HUES64 (cell line): ENCODE measurements around the gene MYO6.

ENCODE experiments used
- H3K27ac ChIP-seq: 2 replicates; pipeline ENCODE4 v1.7.0; 2013; ENCODE audit warnings: low read depth, low read length, inconsistent platforms
- H3K27me3 ChIP-seq: 2 replicates; pipeline ENCODE4 v1.6.1; 2013; ENCODE audit warnings: mild to moderate bottlenecking, low read length; ENCODE audit not compliant: insufficient read depth
- H3K36me3 ChIP-seq: 2 replicates; pipeline ENCODE4 v1.6.1; 2013; ENCODE audit warnings: mild to moderate bottlenecking, low read length; ENCODE audit not compliant: insufficient read depth
- H3K4me1 ChIP-seq: 2 replicates; pipeline ENCODE4 v1.6.1; 2013; ENCODE audit warnings: mild to moderate bottlenecking, low read length, moderate library complexity; ENCODE audit not compliant: insufficient read depth
- H3K4me3 ChIP-seq: 2 replicates; pipeline ENCODE4 v1.5.1; 2013; ENCODE audit warnings: mild to moderate bottlenecking, low read length, moderate library complexity
- H3K9ac ChIP-seq: 2 replicates; pipeline ENCODE4 v1.6.1; 2013; ENCODE audit warnings: mild to moderate bottlenecking, low read depth, low read length
- H3K9me3 ChIP-seq: 2 replicates; pipeline ENCODE4 v1.6.1; 2013; ENCODE audit warnings: low read depth, low read length; ENCODE audit not compliant: insufficient read depth
- WGBS: fragments of 150-250, 120-280 bp; methylation state at CpG from one replicate; pipeline ENCODE4 v1.1.7; 2013; ENCODE audit warnings: missing lambda C conversion rate; 5-methylcytosine and 5-hydroxymethylcytosine counted together

Gene MYO6

DNA sequence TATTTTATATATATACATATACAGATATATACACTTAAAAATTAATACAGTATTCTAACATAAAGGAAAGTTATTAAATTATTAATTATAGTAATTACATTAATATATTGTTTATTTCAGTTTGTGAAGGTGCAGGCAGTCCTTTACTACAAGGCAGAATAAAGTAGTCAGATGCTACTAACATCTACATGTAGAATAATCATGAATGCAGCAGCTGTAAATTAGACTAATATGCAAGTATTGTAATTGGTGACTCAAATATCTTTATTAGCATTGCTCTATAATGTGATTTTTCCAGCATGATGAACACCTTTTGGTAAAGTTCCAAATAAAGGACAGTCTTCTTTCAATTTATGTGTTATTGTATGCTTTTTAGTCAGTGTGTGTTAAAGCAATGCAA, 17.3 kb downstream of the MYO6 start:
- Histone ChIP-seq H3K4me3 (no peak overlapping the region), H3K4me1 (peaks cover 2% of the 10 kb centered on the region; the same call in 1 of the 2 replicates), H3K9ac (no peak overlapping the region), H3K9me3 (no peaks in the 10 kb centered on the region), H3K27ac (no peak overlapping the region), H3K36me3 (peaks cover 3% of the 10 kb centered on the region; the same call in 1 of the 2 replicates), H3K27me3 (no peaks in the 10 kb centered on the region)

DNA sequence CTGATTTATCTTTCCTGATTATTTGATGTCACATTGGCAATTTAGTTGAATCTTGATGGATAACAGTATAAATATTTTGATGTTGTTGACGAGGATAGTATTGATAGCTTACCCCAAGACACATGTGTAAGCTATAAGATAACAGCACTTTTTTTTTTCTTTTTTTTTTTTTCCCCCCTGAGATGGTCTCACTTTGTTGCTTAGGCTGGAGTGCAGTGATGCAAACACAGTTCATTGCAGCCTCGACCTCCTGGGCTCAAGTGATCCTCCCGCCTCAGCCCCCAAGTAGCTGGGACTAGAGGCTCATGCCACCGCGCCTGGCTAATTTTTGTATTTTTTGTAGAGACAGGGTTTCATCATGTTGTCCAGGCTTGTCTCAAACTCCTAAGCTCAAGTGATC, 21.8 kb downstream of the MYO6 start:
- 94% methylated on average over 4 of the region's 5 CpGs for WGBS

DNA sequence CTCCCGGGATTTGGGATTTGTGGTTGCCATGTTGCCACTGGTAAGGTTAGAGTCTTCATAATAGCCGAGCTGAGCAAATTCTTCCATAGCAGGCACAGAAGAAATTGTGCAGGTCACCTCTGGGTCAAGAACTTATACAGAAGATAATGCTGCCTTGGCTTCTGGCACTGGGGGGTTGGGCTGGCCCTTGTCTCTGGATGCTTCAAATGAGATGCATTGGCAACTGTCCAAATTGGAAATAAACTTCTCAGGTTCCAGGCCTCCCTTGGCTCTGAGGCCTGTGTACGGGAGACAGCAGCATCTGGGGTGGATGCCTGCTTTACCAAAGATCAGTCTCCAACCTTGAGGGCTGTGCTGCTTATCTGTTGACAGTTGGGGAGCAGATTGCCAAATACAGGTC, 26.2 kb downstream of the MYO6 start:
- H3K9ac ChIP-seq, result no peak overlapping the region
- H3K4me1 ChIP-seq, result no peaks in the 10 kb centered on the region
- 94% methylated on average over 3 of the region's 3 CpGs for WGBS
- no peak overlapping the region for H3K4me3 ChIP-seq
- H3K27me3 ChIP-seq, result no peaks in the 10 kb centered on the region
- H3K36me3 ChIP-seq, result no peaks in the 10 kb centered on the region
- H3K27ac ChIP-seq, result no peak overlapping the region
- no peaks in the 10 kb centered on the region for H3K9me3 ChIP-seq

More for the DNA sequence above, 21.8 kb downstream of the MYO6 start:
- no peak overlapping the region for H3K9ac ChIP-seq
- no peaks in the 10 kb centered on the region for H3K27me3 ChIP-seq
- H3K4me1 ChIP-seq, result no peaks in the 10 kb centered on the region
- no peak overlapping the region for H3K4me3 ChIP-seq
- H3K36me3 ChIP-seq, result no peaks in the 10 kb centered on the region
- no peak overlapping the region for H3K27ac ChIP-seq
- H3K9me3 ChIP-seq, result no peaks in the 10 kb centered on the region

DNA sequence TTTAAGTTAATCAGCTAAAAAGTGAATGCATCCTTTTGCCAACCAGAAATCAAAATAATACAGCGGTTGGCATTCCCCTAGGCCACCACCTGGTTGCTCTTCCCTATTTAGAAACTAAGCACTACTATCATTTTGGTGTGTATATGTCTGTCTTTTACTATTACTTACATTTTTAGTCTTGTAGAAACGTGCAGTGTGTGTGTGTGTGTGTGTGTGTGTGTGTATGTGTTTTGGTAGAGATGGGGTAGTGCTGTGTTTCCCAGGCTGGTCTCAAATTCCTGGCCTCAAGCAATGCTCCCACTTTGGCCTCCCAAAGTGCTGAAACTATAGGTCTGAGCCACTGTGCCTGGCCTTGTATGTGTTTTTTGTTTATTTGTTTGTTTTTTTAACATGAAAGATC, 27.4 kb downstream of the MYO6 start:
- Histone ChIP-seq H3K4me1 (no peaks in the 10 kb centered on the region), H3K36me3 (no peaks in the 10 kb centered on the region), H3K4me3 (no peak overlapping the region), H3K27me3 (no peaks in the 10 kb centered on the region), H3K27ac (no peak overlapping the region), H3K9ac (no peak overlapping the region), H3K9me3 (no peaks in the 10 kb centered on the region)
- WGBS, result 78% methylated on average over 1 of the region's 2 CpGs

DNA sequence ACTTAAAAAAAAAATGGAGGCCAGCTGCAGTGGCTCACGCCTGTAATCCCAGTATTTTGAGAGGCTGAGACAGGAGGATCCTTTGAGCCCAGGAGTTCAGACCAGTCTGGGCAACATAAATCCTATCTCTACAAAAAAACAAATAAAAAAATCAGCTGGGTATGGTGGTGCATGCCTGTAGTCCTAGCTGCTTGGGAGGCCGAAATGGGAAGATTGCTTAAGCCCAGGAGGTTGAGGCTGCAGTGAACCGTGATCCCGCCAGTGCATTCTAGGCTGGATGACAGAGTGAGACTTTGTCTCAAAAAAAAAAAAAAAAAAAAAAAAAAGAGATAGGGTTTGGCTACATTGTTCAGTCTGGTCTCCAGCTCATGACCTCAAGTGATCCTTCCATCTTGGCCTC, 29.7 kb downstream of the MYO6 start:
- Histone ChIP-seq H3K27ac (no peak overlapping the region), H3K4me1 (no peaks in the 10 kb centered on the region), H3K36me3 (no peaks in the 10 kb centered on the region), H3K9ac (no peak overlapping the region), H3K27me3 (no peaks in the 10 kb centered on the region), H3K4me3 (no peak overlapping the region), H3K9me3 (no peaks in the 10 kb centered on the region)
- WGBS, result 96% methylated on average over 4 of the region's 4 CpGs

DNA sequence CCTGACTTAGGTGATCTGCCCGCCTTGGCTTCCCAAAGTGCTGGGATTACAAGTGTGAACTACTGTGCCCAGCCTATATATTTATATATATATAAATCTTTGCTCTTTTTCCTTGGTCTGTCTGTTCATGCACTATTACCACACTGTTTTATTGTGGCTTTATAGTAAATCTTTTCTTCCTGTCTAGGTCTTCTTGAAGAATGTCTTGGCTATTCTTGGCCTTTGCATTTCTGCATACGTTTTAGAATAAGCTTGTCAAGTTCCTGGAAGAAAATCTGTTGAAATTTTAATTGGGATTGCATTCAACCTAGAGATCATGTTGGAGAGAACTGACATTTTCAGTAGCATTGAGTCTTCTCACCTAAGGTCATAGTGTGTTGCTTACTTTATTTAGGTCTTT, 37.1 kb downstream of the MYO6 start:
- Histone ChIP-seq H3K9me3 (no peaks in the 10 kb centered on the region), H3K4me3 (no peak overlapping the region), H3K27me3 (no peaks in the 10 kb centered on the region), H3K4me1 (no peaks in the 10 kb centered on the region), H3K27ac (no peak overlapping the region), H3K9ac (no peak overlapping the region), H3K36me3 (no peaks in the 10 kb centered on the region)
- WGBS, result 88% methylated on average over 1 of the region's 2 CpGs

DNA sequence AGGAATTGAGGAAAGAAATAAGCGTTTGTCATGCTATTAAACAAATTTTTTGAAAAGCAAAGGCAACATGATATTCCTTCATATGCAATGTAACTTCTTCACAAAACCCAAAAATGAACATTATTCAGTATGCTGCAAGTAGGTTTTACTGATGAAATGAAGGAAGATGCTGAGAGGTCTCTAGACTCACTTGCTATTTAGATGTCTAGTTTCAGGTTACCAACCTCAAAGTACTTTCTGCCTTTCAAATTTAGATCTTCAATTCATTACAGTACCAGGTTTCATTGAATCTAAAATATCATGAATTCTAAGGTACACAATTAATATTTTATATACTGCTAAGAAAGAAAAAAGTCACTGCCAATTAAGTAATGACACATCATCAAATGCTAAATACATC, 39.9 kb downstream of the MYO6 start:
- Histone ChIP-seq H3K9me3 (no peaks in the 10 kb centered on the region), H3K4me3 (no peak overlapping the region), H3K36me3 (no peaks in the 10 kb centered on the region), H3K4me1 (peaks cover 4% of the 10 kb centered on the region; the same call in 1 of the 2 replicates), H3K27ac (no peak overlapping the region), H3K9ac (no peak overlapping the region), H3K27me3 (no peaks in the 10 kb centered on the region)
- 83% methylated on average over 1 of the region's 1 CpG for WGBS

DNA sequence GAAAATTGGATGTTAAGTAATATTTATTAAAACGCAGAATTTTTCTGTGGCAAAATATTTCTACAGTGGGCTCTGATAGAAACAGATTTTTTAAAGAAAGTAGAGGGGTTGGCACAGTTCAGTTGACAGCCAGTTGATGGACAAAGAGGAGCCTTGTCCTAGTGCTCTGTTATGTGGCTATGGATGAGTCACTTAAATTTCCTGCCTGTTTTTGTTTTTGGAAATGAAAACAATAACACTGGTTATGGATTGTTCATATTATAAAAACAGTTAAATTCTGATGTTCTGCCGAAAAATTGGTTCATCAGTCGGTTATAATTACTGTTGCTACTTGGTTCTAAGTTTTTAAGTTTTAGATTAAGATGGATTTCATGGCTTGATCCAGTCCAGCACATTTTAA, 42.8 kb downstream of the MYO6 start:
- H3K9me3 ChIP-seq, result no peaks in the 10 kb centered on the region
- no peak overlapping the region for H3K4me3 ChIP-seq
- 84% methylated on average over 3 of the region's 3 CpGs for WGBS
- H3K36me3 ChIP-seq, result no peaks in the 10 kb centered on the region
- no peak overlapping the region for H3K9ac ChIP-seq
- no peaks in the 10 kb centered on the region for H3K27me3 ChIP-seq
- H3K27ac ChIP-seq, result no peak overlapping the region
- H3K4me1 ChIP-seq, result peaks cover 16% of the 10 kb centered on the region

DNA sequence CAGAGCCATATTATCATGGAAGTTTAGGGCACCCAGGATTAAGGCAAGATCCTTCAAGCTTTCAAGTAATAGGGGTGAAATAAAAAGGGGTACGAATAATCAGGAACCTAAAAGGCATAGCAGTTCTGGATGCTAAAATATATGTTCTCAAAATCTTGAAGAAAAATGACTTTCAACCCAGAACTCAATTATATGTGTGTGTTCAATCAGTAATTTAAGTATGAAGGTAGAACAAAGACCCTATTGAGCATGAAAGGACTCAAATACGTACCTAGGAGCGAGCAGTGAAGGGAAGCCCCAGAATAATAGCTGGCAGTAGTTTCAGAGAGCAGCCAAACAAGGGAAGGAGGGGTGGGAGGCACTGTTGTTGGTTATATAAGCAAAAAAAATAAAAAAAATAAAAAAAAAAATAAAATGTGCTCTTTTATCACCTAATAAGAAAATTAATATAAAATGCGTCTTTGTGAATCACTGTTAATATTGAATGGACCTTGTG, 45.4 kb downstream of the MYO6 start:
- Histone ChIP-seq H3K9ac (no peak overlapping the region), H3K9me3 (no peaks in the 10 kb centered on the region), H3K4me3 (no peak overlapping the region), H3K27me3 (no peaks in the 10 kb centered on the region), H3K4me1 (peaks cover 16% of the 10 kb centered on the region), H3K36me3 (no peaks in the 10 kb centered on the region), H3K27ac (no peak overlapping the region)
- WGBS, result 91% methylated on average over 3 of the region's 4 CpGs

DNA sequence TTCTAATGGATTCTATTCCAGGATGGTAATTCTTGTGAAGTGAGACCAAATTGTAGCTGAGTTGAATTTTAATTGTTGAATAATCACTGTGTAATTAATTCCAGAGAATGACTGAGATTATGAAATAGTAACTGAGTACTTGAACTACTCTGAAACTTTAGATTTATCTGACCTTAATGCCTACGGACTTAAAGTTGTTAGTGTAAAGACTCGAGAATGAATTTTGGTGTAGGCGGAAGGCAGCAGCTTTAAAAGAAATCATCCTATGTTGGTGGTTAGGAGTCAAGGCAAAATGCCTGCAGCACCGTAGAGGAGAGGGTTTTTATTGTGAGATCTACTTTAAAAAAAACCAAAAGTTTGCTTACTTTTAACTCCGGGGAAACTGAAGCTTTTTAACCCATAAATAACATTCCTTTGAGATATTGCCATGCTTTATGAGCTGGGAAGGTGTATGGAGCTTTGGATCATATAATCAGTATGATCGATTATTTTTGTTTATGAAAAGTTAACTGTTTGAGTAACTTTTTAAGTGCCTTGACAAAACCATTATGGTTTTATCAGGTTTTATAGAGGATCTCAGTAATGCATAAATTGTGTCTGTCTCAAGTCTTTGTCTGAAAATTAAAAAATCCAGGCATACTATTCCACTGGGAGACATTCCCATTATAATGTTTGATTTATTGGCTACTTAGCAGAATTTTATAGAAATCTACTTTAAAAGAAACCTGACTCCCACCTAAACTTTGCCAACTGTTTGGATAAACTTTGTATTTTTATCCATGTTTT, 46.1 kb downstream of the MYO6 start:
- no peaks in the 10 kb centered on the region for H3K36me3 ChIP-seq
- H3K27me3 ChIP-seq, result no peaks in the 10 kb centered on the region
- no peak overlapping the region for H3K9ac ChIP-seq
- no peaks in the 10 kb centered on the region for H3K9me3 ChIP-seq
- no peak overlapping the region for H3K4me3 ChIP-seq
- peaks cover 24% of the 10 kb centered on the region for H3K4me1 ChIP-seq
- 89% methylated on average over 5 of the region's 6 CpGs for WGBS
- no peak overlapping the region for H3K27ac ChIP-seq

DNA sequence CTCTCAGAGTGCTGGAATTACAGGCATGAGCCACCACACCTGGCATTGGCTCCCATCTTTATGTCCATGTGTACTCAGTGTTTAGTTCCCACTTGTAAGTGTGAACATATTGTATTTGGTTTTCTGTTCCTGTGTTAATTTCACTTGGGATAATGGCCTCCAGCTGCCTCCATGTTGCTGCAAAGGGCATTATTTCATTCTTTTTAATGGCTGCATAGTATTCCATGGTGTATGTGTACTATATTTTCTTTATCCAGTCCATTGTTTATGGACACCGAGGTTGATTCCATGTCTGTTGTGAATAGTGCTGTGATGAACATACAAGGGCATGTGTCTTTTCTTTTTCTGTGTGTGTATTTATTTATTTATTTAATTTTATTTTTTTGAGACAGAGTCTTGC, 47.7 kb downstream of the MYO6 start:
- H3K36me3 ChIP-seq, result no peaks in the 10 kb centered on the region
- no peaks in the 10 kb centered on the region for H3K27me3 ChIP-seq
- no peaks in the 10 kb centered on the region for H3K9me3 ChIP-seq
- H3K4me1 ChIP-seq, result peaks cover 28% of the 10 kb centered on the region
- WGBS, result 100% methylated on average over 1 of the region's 1 CpG
- no peak overlapping the region for H3K9ac ChIP-seq
- H3K27ac ChIP-seq, result no peak overlapping the region
- H3K4me3 ChIP-seq, result no peak overlapping the region

DNA sequence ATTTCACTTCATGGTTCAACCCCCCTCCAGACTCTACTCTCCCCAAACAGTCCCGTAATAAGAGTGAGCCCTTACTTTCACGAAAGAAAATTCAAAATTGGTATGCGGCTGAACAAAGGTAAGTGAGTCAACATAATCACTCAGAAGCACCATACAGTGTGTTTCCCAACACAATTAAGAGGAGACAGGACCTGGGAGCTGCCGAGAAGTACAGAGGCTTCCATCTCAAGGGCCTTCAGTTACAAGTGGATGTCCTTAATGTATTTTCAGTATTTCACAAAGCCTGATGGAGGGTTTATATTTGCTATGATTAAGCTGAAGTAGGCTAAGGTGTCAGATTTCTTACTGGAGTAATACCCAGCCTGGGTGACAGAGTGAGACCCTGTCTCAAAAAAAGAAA, 51.1 kb downstream of the MYO6 start:
- WGBS, result 94% methylated on average over 4 of the region's 4 CpGs
- Histone ChIP-seq H3K27me3 (no peaks in the 10 kb centered on the region), H3K27ac (no peak overlapping the region), H3K9ac (no peak overlapping the region), H3K4me3 (no peak overlapping the region), H3K36me3 (no peaks in the 10 kb centered on the region), H3K4me1 (peaks cover 12% of the 10 kb centered on the region), H3K9me3 (no peaks in the 10 kb centered on the region)
